PC-9 (cell line): ENCODE results near the gene GLTPD2. TPM values are rescaled to one million over a fixed set of nuclear protein-coding genes. Genes with fewer than 3 reads are reported as not detected.
"Not testable (repeated sequence)": the region's sequence is repeated elsewhere in the genome, so short reads cannot be mapped to it uniquely, and the experiment has no call there.

Experiments used
- BruUV-seq: library from RNA; stranded (reverse); fragments of 400-500 nt; replicated peaks from 2 replicates; lab custom pipeline; 2021; lab: Mats Ljungman, UMichigan
- CTCF ChIA-PET: fragments of 300-600 bp; sonication (Branson Sonifier 250); formaldehyde crosslinking; loops from one replicate; lab custom pipeline; 2022; ENCODE audit warnings: antibody characterized with exemption; lab: Charles Lee
- POLR2A ChIA-PET: fragments of 300-600 bp; sonication (Branson Sonifier 250); formaldehyde crosslinking; loops from one replicate; lab custom pipeline; 2022; ENCODE audit warnings: antibody characterized with exemption; ENCODE audit not compliant: unreplicated experiment; lab: Charles Lee
- DNase-seq, 2 experiments: peaks; one replicate each; pipeline versions ENCODE4 v3.0.0 to v3.0.0-alpha.2; 2015 to 2022; ENCODE audit warnings: mixed read lengths in 1 of 2
- H2AFZ ChIP-seq: fragments of 200-600 bp; sonication (generic); 2 replicates; pipeline ENCODE4 v1.8.1; 2017; ENCODE audit warnings: antibody characterized with exemption
- H3F3A ChIP-seq: fragments of 200-600 bp; sonication (generic); 2 replicates; pipeline ENCODE4 v1.8.1; 2017; ENCODE audit warnings: antibody characterized with exemption, mild to moderate bottlenecking, low read depth; ENCODE audit not compliant: insufficient read depth
- H3K27ac ChIP-seq: fragments of 200-600 bp; sonication (generic); 2 replicates; pipeline ENCODE4 v1.6.1; 2016; ENCODE audit warnings: mixed run types
- H3K27me3 ChIP-seq: fragments of 200-600 bp; sonication (generic); 2 replicates; pipeline ENCODE4 v1.6.1; 2016; ENCODE audit warnings: low read depth, mixed run types; ENCODE audit not compliant: insufficient read depth
- H3K36me3 ChIP-seq: fragments of 200-600 bp; sonication (generic); 2 replicates; pipeline ENCODE4 v1.6.1; 2016; ENCODE audit warnings: low read depth, mixed run types
- H3K4me1 ChIP-seq: fragments of 200-600 bp; sonication (generic); replicated peaks from 2 replicates; pipeline ENCODE4 v1.6.1; 2016; ENCODE audit warnings: mixed run types; ENCODE audit not compliant: insufficient read depth
- H3K4me2 ChIP-seq: fragments of 200-600 bp; sonication (generic); 2 replicates; pipeline ENCODE4 v1.6.1; 2017; ENCODE audit warnings: mixed run types
- H3K4me3 ChIP-seq: fragments of 200-600 bp; sonication (generic); 2 replicates; pipeline ENCODE4 v1.6.1; 2016; ENCODE audit warnings: mixed run types
- H3K79me2 ChIP-seq: fragments of 200-600 bp; sonication (generic); 2 replicates; pipeline ENCODE4 v1.6.1; 2017; ENCODE audit warnings: low read depth, mixed run types
- H3K9me2 ChIP-seq: fragments of 200-600 bp; sonication (generic); 2 replicates; pipeline ENCODE4 v1.8.1; 2017; ENCODE audit warnings: mild to moderate bottlenecking; ENCODE audit not compliant: insufficient read depth
- H3K9me3 ChIP-seq: fragments of 200-600 bp; sonication (generic); 2 replicates; pipeline ENCODE4 v1.8.1; 2016; ENCODE audit warnings: low read depth; ENCODE audit not compliant: insufficient read depth
- H4K20me1 ChIP-seq: fragments of 200-600 bp; sonication (generic); 2 replicates; pipeline ENCODE4 v1.8.1; 2017; ENCODE audit not compliant: insufficient read depth
- CTCF ChIP-seq: fragments of 200-600 bp; sonication (generic); conservative IDR thresholded peaks from 2 replicates; pipeline ENCODE4 v1.6.1; 2017; ENCODE audit warnings: mixed run types, antibody characterized with exemption, mild to moderate bottlenecking, moderate library complexity
- EZH2 ChIP-seq: fragments of 200-600 bp; sonication (generic); IDR thresholded peaks from 2 replicates; pipeline ENCODE4 v1.8.0; 2017; ENCODE audit warnings: antibody characterized with exemption, low read depth
- intact Hi-C: fragments of 100-400 bp; cut with micrococcal nuclease; formaldehyde crosslinking; loops from one replicate; pipeline ENCODE4 v1.10.0; 2022; ENCODE audit not compliant: unreplicated experiment
- total RNA-seq: library from RNA; stranded (reverse); gene quantifications from 2 replicates; pipeline ENCODE4 v1.2.3, GENCODE V29; 2021

Gene GLTPD2
- total RNA-seq, 1 experiment from 2014 or later, result not detected

- ChIA-PET CTCF (interaction anchor here (0.6 kb wide), 1 partner anchor 40 kb away, joined by 4 read pairs; no protein-coding TSS in a partner anchor), POLR2A (no interaction called here)
- no peak overlapping the region for H2AFZ ChIP-seq
- H3K4me3 ChIP-seq, result no peak overlapping the region
- no peaks in the 10 kb centered on the region for H3K79me2 ChIP-seq
- no peak overlapping the region for H3K4me2 ChIP-seq
- no peaks in the 10 kb centered on the region for H3K27me3 ChIP-seq
- no peak overlapping the region for H3K27ac ChIP-seq
- no peaks in the 10 kb centered on the region; the same call in 1 of the 2 replicates for H3K36me3 ChIP-seq
- no peaks in the 10 kb centered on the region for H3K9me3 ChIP-seq
- no peaks in the 10 kb centered on the region for H4K20me1 ChIP-seq
- DNase-seq, result no peak
- H3F3A ChIP-seq, result peaks cover 12% of the 10 kb centered on the region; the same call in 1 of the 2 replicates
- TF ChIP-seq EZH2 (no peak), CTCF (no peak)
- BruUV-seq, result no TSS peak
- H3K9me2 ChIP-seq, result no peaks in the 10 kb centered on the region
- intact Hi-C loops, result no loop called here
- no peaks in the 10 kb centered on the region for H3K4me1 ChIP-seq
These were observed 34.8 kb downstream of the GLTPD2 start for GRCh38 chr17:4823373-4824089.

- H3K79me2 ChIP-seq, result no peaks in the 10 kb centered on the region
- no peaks in the 10 kb centered on the region for H3K9me2 ChIP-seq
- no peak overlapping the region for H3K4me2 ChIP-seq
- H4K20me1 ChIP-seq, result no peaks in the 10 kb centered on the region
- DNase-seq, result no peak
- no peak for TF ChIP-seq EZH2
- TF ChIP-seq CTCF, result no peak
- no peak overlapping the region for H3K27ac ChIP-seq
- no peaks in the 10 kb centered on the region for H3K27me3 ChIP-seq
- intact Hi-C loops, result no loop called here
- BruUV-seq, result no TSS peak
- ChIA-PET POLR2A (no interaction called here), CTCF (no interaction called here)
- no peak overlapping the region for H2AFZ ChIP-seq
- no peak overlapping the region for H3K4me3 ChIP-seq
- H3F3A ChIP-seq, result peaks cover 14% of the 10 kb centered on the region; the same call in 1 of the 2 replicates
- no peaks in the 10 kb centered on the region for H3K9me3 ChIP-seq
- H3K4me1 ChIP-seq, result no peaks in the 10 kb centered on the region
- no peaks in the 10 kb centered on the region for H3K36me3 ChIP-seq
These were observed 38.6 kb downstream of the GLTPD2 start for GRCh38 chr17:4827399-4827798.

GRCh38 chr17:4832829-4833177 is 44.0 kb downstream of the GLTPD2 start:
- peak overlapping the region; percentile 66; the same call in 1 of the 2 replicates for H3K4me3 ChIP-seq
- H3K27ac ChIP-seq, result peak overlapping the region; percentile 91
- H3F3A ChIP-seq, CTCF ChIA-PET, DNase-seq, H3K27me3 ChIP-seq, H3K36me3 ChIP-seq, H3K9me2 ChIP-seq, H3K9me3 ChIP-seq, BruUV-seq: not testable (repeated sequence)
- peak overlapping the region; percentile 85 for H3K4me2 ChIP-seq
- H3K4me1 ChIP-seq, result peaks cover 18% of the 10 kb centered on the region
- intact Hi-C loops, result loop anchor here (10.0 kb wide), 1 partner anchor 112 kb away; the partner anchor contains the start of genes PFN1, RNF167 and SLC25A11
- peaks cover 21% of the 10 kb centered on the region; the same call in 1 of the 2 replicates for H4K20me1 ChIP-seq
- POLR2A ChIA-PET, result interaction anchor here (0.6 to 1.0 kb wide), 2 partner anchors 37 to 150 kb away, joined by 4 to 6 read pairs; partner anchors contain the start of gene PSMB6
- peaks cover 44% of the 10 kb centered on the region for H3K79me2 ChIP-seq
- peak overlapping the region; percentile 100 for H2AFZ ChIP-seq
